Fibroblast of villous mesenchyme (primary cell): ENCODE data around the gene AP3D1. TPM values are rescaled to one million over a fixed set of nuclear protein-coding genes. Genes with fewer than 3 reads are reported as not detected.

Experiments
- DNase-seq: peaks from one replicate; pipeline ENCODE4 v3.0.0-alpha.2; 2010; ENCODE audit warnings: low read depth
- H3K4me3 ChIP-seq: 2 replicates; pipeline ENCODE4 v1.5.1; 2011; ENCODE audit warnings: low read depth, mild to moderate bottlenecking, low read length
- total RNA-seq: library from RNA; depleted of rRNA; stranded (reverse); fragments of >200 nt; gene quantifications from 2 replicates; pipeline ENCODE4 v1.2.3, GENCODE V29; 2012
- TF ChIP-seq, protein P1 (sequence below): IDR thresholded peaks from 2 replicates; pipeline ENCODE4 v1.5.1; 2012; ENCODE audit warnings: low read depth, mild to moderate bottlenecking, low read length; ENCODE audit not compliant: insufficient read depth

AP3D1 gene
- total RNA-seq, 1 donor, result 140 TPM

GRCh38 chr19:2076526-2076944, 74.8 kb downstream of the AP3D1 start:
- DNase-seq, result no peak
- H3K4me3 ChIP-seq, result no peak overlapping the region
- TF ChIP-seq, protein P1, sequence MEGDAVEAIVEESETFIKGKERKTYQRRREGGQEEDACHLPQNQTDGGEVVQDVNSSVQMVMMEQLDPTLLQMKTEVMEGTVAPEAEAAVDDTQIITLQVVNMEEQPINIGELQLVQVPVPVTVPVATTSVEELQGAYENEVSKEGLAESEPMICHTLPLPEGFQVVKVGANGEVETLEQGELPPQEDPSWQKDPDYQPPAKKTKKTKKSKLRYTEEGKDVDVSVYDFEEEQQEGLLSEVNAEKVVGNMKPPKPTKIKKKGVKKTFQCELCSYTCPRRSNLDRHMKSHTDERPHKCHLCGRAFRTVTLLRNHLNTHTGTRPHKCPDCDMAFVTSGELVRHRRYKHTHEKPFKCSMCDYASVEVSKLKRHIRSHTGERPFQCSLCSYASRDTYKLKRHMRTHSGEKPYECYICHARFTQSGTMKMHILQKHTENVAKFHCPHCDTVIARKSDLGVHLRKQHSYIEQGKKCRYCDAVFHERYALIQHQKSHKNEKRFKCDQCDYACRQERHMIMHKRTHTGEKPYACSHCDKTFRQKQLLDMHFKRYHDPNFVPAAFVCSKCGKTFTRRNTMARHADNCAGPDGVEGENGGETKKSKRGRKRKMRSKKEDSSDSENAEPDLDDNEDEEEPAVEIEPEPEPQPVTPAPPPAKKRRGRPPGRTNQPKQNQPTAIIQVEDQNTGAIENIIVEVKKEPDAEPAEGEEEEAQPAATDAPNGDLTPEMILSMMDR, result no peak

DNA sequence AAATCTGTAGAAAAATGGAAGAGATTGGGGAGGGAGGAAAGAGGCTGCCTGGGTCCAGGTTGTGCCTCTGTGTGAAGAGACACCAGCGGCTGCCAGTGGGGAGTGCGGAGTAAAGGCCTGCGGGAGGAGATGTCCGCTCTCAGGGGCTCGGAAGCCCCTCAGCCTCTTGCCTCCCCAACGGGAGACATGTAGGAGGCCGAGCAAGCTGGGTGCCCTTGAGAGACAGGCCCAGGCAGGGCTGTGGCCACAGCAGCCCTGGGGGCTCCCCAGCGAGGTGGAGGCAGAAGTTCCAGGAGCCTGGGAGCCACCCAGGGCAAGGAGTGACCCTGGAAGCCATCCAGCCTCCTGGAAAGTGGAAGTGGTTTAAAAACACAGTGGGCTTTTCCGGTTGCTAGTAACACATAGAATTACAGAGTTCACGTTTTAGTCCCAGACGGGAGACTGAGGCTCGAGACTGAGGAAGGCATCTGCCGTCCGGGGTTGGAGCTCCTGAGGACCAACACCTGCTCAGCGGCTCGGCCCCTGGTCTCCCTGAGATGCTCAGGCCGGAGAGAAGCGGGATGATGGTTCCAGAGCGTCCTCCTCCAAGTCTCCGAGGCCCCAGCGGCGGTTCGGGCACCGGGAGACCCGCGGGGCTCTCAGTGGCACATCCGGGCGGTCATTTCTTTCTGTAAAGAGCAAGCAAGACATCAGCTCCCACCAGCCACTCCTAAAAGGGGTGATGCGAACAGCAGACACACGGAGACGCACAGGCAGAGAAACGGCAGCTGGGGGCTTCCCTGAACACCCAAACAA, 78.4 kb downstream of the AP3D1 start:
- DNase-seq, result no peak
- no peak overlapping the region for H3K4me3 ChIP-seq
- TF ChIP-seq, protein P1, result no peak

DNA sequence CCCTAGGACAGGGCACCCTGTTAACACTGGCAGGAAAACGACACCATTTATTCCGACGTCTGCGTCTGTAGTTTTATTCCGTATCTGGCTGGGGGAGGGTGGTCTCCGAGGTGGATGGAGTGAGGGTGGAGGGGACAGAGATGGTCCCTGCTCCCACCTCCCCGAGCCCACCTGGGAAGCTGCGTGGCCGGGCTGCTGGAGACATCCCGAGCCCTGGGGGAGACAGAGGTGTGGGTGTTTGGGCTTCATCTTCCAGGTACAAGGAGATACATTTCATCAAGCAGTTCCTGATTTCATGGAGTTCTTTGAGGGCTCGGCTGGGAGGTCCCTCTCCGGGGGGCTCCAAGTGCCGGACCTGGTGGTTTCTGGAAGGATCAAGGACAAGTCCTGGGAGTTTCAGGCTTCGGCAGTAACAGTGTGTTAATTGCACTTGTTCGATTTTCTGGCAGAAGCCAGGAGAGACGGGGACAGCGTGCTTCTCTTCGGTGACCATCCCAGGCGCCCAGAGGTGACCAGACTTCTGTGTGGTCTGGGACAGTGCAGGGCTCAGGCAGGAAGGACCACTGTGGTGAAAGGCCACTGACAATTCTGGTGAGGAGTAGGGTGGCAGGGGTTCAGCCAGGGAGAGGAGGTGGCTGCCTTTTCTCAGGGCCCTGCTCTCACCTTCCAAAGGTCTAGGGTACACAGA, 80.2 kb downstream of the AP3D1 start:
- DNase-seq, result no peak
- H3K4me3 ChIP-seq, result no peak overlapping the region
- TF ChIP-seq, protein P1, result no peak

DNA sequence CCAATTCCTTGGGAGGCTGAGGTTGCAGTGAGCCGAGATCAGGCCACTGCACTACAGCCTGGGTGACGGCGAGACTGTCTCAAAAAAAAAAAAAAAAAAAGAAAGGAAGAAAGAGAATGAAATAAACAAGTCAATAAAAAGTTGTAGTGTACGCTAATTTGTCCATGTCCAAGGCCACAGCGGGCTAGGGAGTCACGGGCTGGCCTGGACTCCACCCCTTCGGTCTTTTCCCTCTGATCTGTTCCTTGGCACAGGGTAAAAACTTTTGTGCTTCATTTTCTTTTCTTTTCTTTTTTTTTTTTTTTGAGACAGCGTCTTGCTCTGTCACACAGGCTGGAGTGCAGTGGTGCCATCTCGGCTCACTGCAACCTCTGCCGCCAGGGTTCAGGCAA, 80.9 kb downstream of the AP3D1 start:
- H3K4me3 ChIP-seq, result no peak overlapping the region
- no peak for DNase-seq
- TF ChIP-seq, protein P1, result no peak

GRCh38 chr19:2064788-2065524, 86.4 kb downstream of the AP3D1 start:
- H3K4me3 ChIP-seq, result no peak overlapping the region
- DNase-seq, result no peak
- TF ChIP-seq, protein P1, result no peak

DNA sequence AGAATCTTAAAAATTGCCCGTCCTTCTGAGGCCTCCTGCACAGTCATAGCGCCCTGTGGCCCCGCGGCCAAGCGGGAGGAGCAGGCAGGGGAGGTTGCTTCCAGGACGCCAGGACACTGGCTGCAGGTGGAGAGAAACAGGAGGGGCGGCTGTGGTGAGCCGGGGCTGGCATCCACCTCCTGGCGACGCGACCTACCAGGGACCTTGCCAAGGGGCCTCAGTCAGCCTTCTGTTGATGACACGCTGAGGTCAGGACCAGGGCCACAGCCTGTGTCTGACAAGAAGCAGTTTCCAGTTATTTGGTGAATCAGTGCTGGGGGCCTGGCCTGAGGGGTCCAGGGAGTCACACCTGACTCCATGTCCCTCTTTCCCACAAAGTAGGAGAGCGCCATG, 87.0 kb downstream of the AP3D1 start:
- TF ChIP-seq, protein P1, result no peak
- no peak for DNase-seq
- H3K4me3 ChIP-seq, result no peak overlapping the region
